GM12878 (cell line): ENCODE measurements around the gene EEF1A1. TPM values are rescaled to one million over a fixed set of nuclear protein-coding genes. Genes with fewer than 3 reads are reported as not detected.
A peak's percentile ranks its signal among the peaks of the same experiment; 100 is the strongest.

Experiments
- BACH1 ChIP-seq: fragments of 450-650 bp; IDR thresholded peaks from 2 replicates; pipeline ENCODE4 v1.6.1; 2017; ENCODE audit warnings: mild to moderate bottlenecking, borderline replicate concordance
- E2F4 ChIP-seq: IDR thresholded peaks from 2 replicates; pipeline ENCODE4 v1.6.1; 2012; ENCODE audit warnings: low read depth, low read length, improper control_type of control experiment
- EED ChIP-seq: sonication (generic); IDR thresholded peaks from 2 replicates; pipeline ENCODE4 v1.6.1; 2016; ENCODE audit warnings: antibody characterized with exemption, low read depth
- HDAC2 ChIP-seq: fragments of 200-600 bp; sonication (generic); IDR thresholded peaks from 2 replicates; pipeline ENCODE4 v1.6.1; 2017
- IKZF2 ChIP-seq, 2 experiments: fragments of 450-650 bp; IDR thresholded peaks; 2 replicates each; pipeline ENCODE4 v1.6.1; 2017; ENCODE audit warnings: mild to moderate bottlenecking in 2 of 2, moderate library complexity in 2 of 2
- MXI1 ChIP-seq: fragments of 150-350 bp; IDR thresholded peaks from 2 replicates; pipeline ENCODE4 v1.6.1; 2011; ENCODE audit warnings: low read depth, mild to moderate bottlenecking, inconsistent platforms, low read length, improper control_type of control experiment
- PKNOX1 ChIP-seq: fragments of 450-650 bp; IDR thresholded peaks from 2 replicates; pipeline ENCODE4 v1.6.1; 2016; ENCODE audit warnings: mild to moderate bottlenecking
- POLR2A ChIP-seq: IDR thresholded peaks from 2 replicates; pipeline ENCODE4 v1.6.1; 2011; ENCODE audit warnings: low read depth, mild to moderate bottlenecking, low read length
- POLR2AphosphoS2 ChIP-seq: IDR thresholded peaks from 2 replicates; pipeline ENCODE4 v1.6.1; 2011; ENCODE audit warnings: low read depth, mild to moderate bottlenecking, low read length, improper control_type of control experiment, moderate library complexity
- POLR2AphosphoS5 ChIP-seq: IDR thresholded peaks from 2 replicates; pipeline ENCODE4 v1.6.1; 2011; ENCODE audit warnings: mild to moderate bottlenecking, low read length, inconsistent platforms
- SMAD5 ChIP-seq: IDR thresholded peaks from 2 replicates; pipeline ENCODE4 v1.6.1; 2016; ENCODE audit warnings: antibody characterized with exemption, low read depth
- SMC3 ChIP-seq: IDR thresholded peaks from 2 replicates; pipeline ENCODE4 v1.6.1; 2011; ENCODE audit warnings: low read length, improper control_type of control experiment, borderline replicate concordance
- STAT1 ChIP-seq: fragments of 450-650 bp; conservative IDR thresholded peaks from 2 replicates; pipeline ENCODE4 v1.6.1; 2014; ENCODE audit warnings: antibody characterized with exemption, mild to moderate bottlenecking
- YY1 ChIP-seq: IDR thresholded peaks from 2 replicates; pipeline ENCODE4 v1.6.1; 2011; ENCODE audit warnings: low read depth, mild to moderate bottlenecking, low read length
- ZNF207 ChIP-seq: fragments of 450-650 bp; IDR thresholded peaks from 2 replicates; pipeline ENCODE4 v1.6.1; 2014; ENCODE audit warnings: antibody characterized with exemption, mild to moderate bottlenecking, borderline replicate concordance
- polyA plus RNA-seq, 11 experiments: library from polyadenylated mRNA; depleted of rRNA in 4 of 11; unstranded in 6 of 11; stranded (reverse) in 5 of 11; fragments of >200 nt; fragmentation: Nextera tagmentation in 4 of 11; fragmentation: Illumina TruSeq in 1 of 11; extraction: Ambion mirVana in 4 of 11; extraction: Trizol in 1 of 11; gene quantifications; 1 replicate in 1 of 11; 2 replicates in 10 of 11; pipeline versions ENCODE4 v1.2.1 to v1.2.3, GENCODE V29; 2011 to 2016; ENCODE audit warnings: inconsistent platforms in 2 of 11, missing spikeins in 2 of 11, low read depth in 1 of 11
- total RNA-seq, 4 experiments: library from RNA; depleted of rRNA in 3 of 4; stranded (reverse); fragments of >200 nt in 3 of 4; fragmentation: Illumina TruSeq in 1 of 4; extraction: Trizol in 1 of 4; gene quantifications; 2 replicates each; pipeline versions ENCODE4 v1.2.1 to v1.2.3, GENCODE V29; 2013 to 2021

The EEF1A1 gene
- total and polyA plus RNA-seq, 10 of the 15 experiments (the other 5 are each of a cell fraction or from before 2014, with no cell fraction given): 4,214 to 18,090 (median 14,132) TPM

- TF ChIP-seq POLR2AphosphoS5: peak; percentile 83
- TF ChIP-seq YY1: no peak
- no peak for TF ChIP-seq PKNOX1
- TF ChIP-seq SMC3: no peak
- peak; percentile 36; the same call in 1 of the 2 replicates for TF ChIP-seq SMAD5
- TF ChIP-seq E2F4: no peak
- peak; percentile 82 for TF ChIP-seq BACH1
- TF ChIP-seq EED: no peak
- no peak for TF ChIP-seq STAT1
- no peak for TF ChIP-seq ZNF207
- TF ChIP-seq MXI1: no peak
- peak; percentile 67; the same call in 1 of the 2 replicates for TF ChIP-seq POLR2AphosphoS2
- TF ChIP-seq HDAC2: no peak
- no peak for TF ChIP-seq IKZF2 (IDR thresholded peaks at IDR 0.05)
- TF ChIP-seq POLR2A: peak; percentile 47
- TF ChIP-seq, all 136 proteins: peak for 10
Measured at GRCh38 chr6:73516514-73517489, 4.0 kb downstream of the EEF1A1 start (continued).
